Activated CD4-positive, alpha-beta T cell treated with anti-CD3 and anti-CD28 coated beads, Interleukin-2, amount 10 ng/mL, durations not matched to agents 24 days and 14 days (primary cell): ENCODE data around the gene STAM2. TPM values are rescaled to one million over a fixed set of nuclear protein-coding genes. Genes with fewer than 3 reads are reported as not detected.
"Not testable (repeated sequence)": the region's sequence is repeated elsewhere in the genome, so short reads cannot be mapped to it uniquely, and the experiment has no call there.

ENCODE experiments used
- DNase-seq: peaks from one replicate; pipeline ENCODE4 v3.0.0; 2022
- H3K27ac Mint-ChIP-seq: one replicate; pipeline ENCODE4 v1.8.0; 2022; ENCODE audit warnings: mild to moderate bottlenecking, mixed read lengths
- H3K27me3 Mint-ChIP-seq: one replicate; pipeline ENCODE4 v1.8.0; 2022; ENCODE audit warnings: mixed read lengths
- H3K36me3 Mint-ChIP-seq: one replicate; pipeline ENCODE4 v1.8.0; 2022; ENCODE audit warnings: low read depth, mild to moderate bottlenecking, mixed read lengths
- H3K4me1 Mint-ChIP-seq: one replicate; pipeline ENCODE4 v1.8.0; 2021; ENCODE audit warnings: mixed read lengths
- H3K4me3 Mint-ChIP-seq: one replicate; pipeline ENCODE4 v1.8.0; 2022; ENCODE audit warnings: mild to moderate bottlenecking, moderate library complexity, mixed read lengths
- H3K9me3 Mint-ChIP-seq: one replicate; pipeline ENCODE4 v1.8.0; 2021; ENCODE audit warnings: mixed read lengths
- intact Hi-C: fragments of 100-400 bp; cut with micrococcal nuclease; formaldehyde crosslinking; loops from one replicate; pipeline ENCODE4 v1.15.1; 2023
- total RNA-seq: library from RNA; stranded (reverse); gene quantifications from 2 replicates; pipeline ENCODE4 v1.2.3, GENCODE V29; 2022

Gene STAM2
- total RNA-seq, 1 donor from 2014 or later, result 22.2 TPM

- Mint-ChIP-seq H3K9me3 (no peaks in the 10 kb centered on the region), H3K27ac (no peak overlapping the region), H3K36me3 (peaks cover 17% of the 10 kb centered on the region), H3K4me1 (peaks cover 20% of the 10 kb centered on the region), H3K27me3 (no peaks in the 10 kb centered on the region), H3K4me3 (no peak overlapping the region)
- no peak for DNase-seq
- intact Hi-C loops, result no loop called here
Measured at GRCh38 chr2:152165306-152165705, 10.3 kb downstream of the STAM2 start.

- H3K27ac Mint-ChIP-seq, intact Hi-C loops, H3K4me3 Mint-ChIP-seq, DNase-seq, H3K27me3 Mint-ChIP-seq, H3K9me3 Mint-ChIP-seq: not testable (repeated sequence)
- Mint-ChIP-seq H3K36me3 (peaks cover 17% of the 10 kb centered on the region), H3K4me1 (peaks cover 18% of the 10 kb centered on the region)
Measured at GRCh38 chr2:152163669-152164068, 11.9 kb downstream of the STAM2 start.

- no peak overlapping the region for H3K4me3 Mint-ChIP-seq
- H3K27ac Mint-ChIP-seq, result no peak overlapping the region
- H3K9me3 Mint-ChIP-seq, result no peaks in the 10 kb centered on the region
- intact Hi-C loops, result no loop called here
- peaks cover 18% of the 10 kb centered on the region for H3K36me3 Mint-ChIP-seq
- peaks cover 15% of the 10 kb centered on the region for H3K4me1 Mint-ChIP-seq
- no peak for DNase-seq
- H3K27me3 Mint-ChIP-seq, result no peaks in the 10 kb centered on the region
Measured at GRCh38 chr2:152162141-152162540, 13.4 kb downstream of the STAM2 start.

- Mint-ChIP-seq H3K4me3 (no peak overlapping the region), H3K4me1 (peaks cover 9% of the 10 kb centered on the region), H3K36me3 (peaks cover 21% of the 10 kb centered on the region), H3K27me3 (no peaks in the 10 kb centered on the region), H3K9me3 (no peaks in the 10 kb centered on the region), H3K27ac (no peak overlapping the region)
- intact Hi-C loops, result no loop called here
- no peak for DNase-seq
Measured at GRCh38 chr2:152161598-152161997, 14.0 kb downstream of the STAM2 start.

- DNase-seq, intact Hi-C loops, H3K27me3 Mint-ChIP-seq, H3K4me3 Mint-ChIP-seq, H3K27ac Mint-ChIP-seq, H3K4me1 Mint-ChIP-seq, H3K9me3 Mint-ChIP-seq: not testable (repeated sequence)
- peaks cover 21% of the 10 kb centered on the region for H3K36me3 Mint-ChIP-seq
Measured at GRCh38 chr2:152160378-152160777, 15.2 kb downstream of the STAM2 start.

GRCh38 chr2:152157253-152157652 is 18.3 kb downstream of the STAM2 start:
- H3K4me3 Mint-ChIP-seq, result no peak overlapping the region
- no peak for DNase-seq
- H3K27ac Mint-ChIP-seq, result no peak overlapping the region
- intact Hi-C loops, result no loop called here
- H3K36me3 Mint-ChIP-seq, result peaks cover 19% of the 10 kb centered on the region
- peaks cover 7% of the 10 kb centered on the region for H3K4me1 Mint-ChIP-seq
- no peaks in the 10 kb centered on the region for H3K27me3 Mint-ChIP-seq
- H3K9me3 Mint-ChIP-seq, result no peaks in the 10 kb centered on the region

GRCh38 chr2:152155209-152155608 is 20.4 kb downstream of the STAM2 start:
- intact Hi-C loops, result no loop called here
- H3K9me3 Mint-ChIP-seq, result no peaks in the 10 kb centered on the region

GRCh38 chr2:152154462-152154861 is 21.1 kb downstream of the STAM2 start:
- intact Hi-C loops, result no loop called here
- peak; percentile 41 for DNase-seq
- Mint-ChIP-seq H3K36me3 (peaks cover 9% of the 10 kb centered on the region), H3K4me1 (peaks cover 7% of the 10 kb centered on the region), H3K4me3 (no peak overlapping the region), H3K27me3 (no peaks in the 10 kb centered on the region), H3K27ac (no peak overlapping the region), H3K9me3 (no peaks in the 10 kb centered on the region)

More at GRCh38 chr2:152155209-152155608, 20.4 kb downstream of the STAM2 start:
- Mint-ChIP-seq H3K4me3 (no peak overlapping the region), H3K27me3 (no peaks in the 10 kb centered on the region), H3K27ac (no peak overlapping the region), H3K4me1 (peaks cover 7% of the 10 kb centered on the region), H3K36me3 (peaks cover 12% of the 10 kb centered on the region)
- DNase-seq, result peak; percentile 34

GRCh38 chr2:152134488-152135280 is 40.9 kb downstream of the STAM2 start:
- Mint-ChIP-seq H3K36me3 (peaks cover 22% of the 10 kb centered on the region), H3K27ac (peak overlapping the region; percentile 67), H3K27me3 (no peaks in the 10 kb centered on the region), H3K9me3 (no peaks in the 10 kb centered on the region), H3K4me3 (no peak overlapping the region), H3K4me1 (peaks cover 10% of the 10 kb centered on the region)
- DNase-seq, result peak; percentile 71
- intact Hi-C loops, result loop anchor here (5.0 kb wide), 1 partner anchor 38 kb away; no protein-coding TSS in a partner anchor

- Mint-ChIP-seq H3K9me3 (no peaks in the 10 kb centered on the region), H3K4me3 (no peak overlapping the region), H3K4me1 (peaks cover 10% of the 10 kb centered on the region), H3K27me3 (no peaks in the 10 kb centered on the region), H3K27ac (no peak overlapping the region), H3K36me3 (peaks cover 12% of the 10 kb centered on the region)
- intact Hi-C loops, result no loop called here
- no peak for DNase-seq
Measured at GRCh38 chr2:152132306-152132705, 43.3 kb downstream of the STAM2 start.

- DNase-seq, result peak; percentile 17
- intact Hi-C loops, result no loop called here
- no peak overlapping the region for H3K27ac Mint-ChIP-seq
- no peak overlapping the region for H3K4me3 Mint-ChIP-seq
- H3K27me3 Mint-ChIP-seq, result no peaks in the 10 kb centered on the region
- H3K36me3 Mint-ChIP-seq, result peaks cover 11% of the 10 kb centered on the region
- peaks cover 1% of the 10 kb centered on the region for H3K4me1 Mint-ChIP-seq
- H3K9me3 Mint-ChIP-seq, result no peaks in the 10 kb centered on the region
Measured at GRCh38 chr2:152127628-152128027, 47.9 kb downstream of the STAM2 start.

GRCh38 chr2:152126664-152127063 is 48.9 kb downstream of the STAM2 start:
- Mint-ChIP-seq H3K9me3 (no peaks in the 10 kb centered on the region), H3K36me3 (peaks cover 10% of the 10 kb centered on the region), H3K27me3 (no peaks in the 10 kb centered on the region), H3K27ac (no peak overlapping the region), H3K4me3 (no peak overlapping the region), H3K4me1 (peaks cover 1% of the 10 kb centered on the region)
- intact Hi-C loops, result no loop called here
- DNase-seq, result peak; percentile 47

- Mint-ChIP-seq H3K4me1 (peaks cover 1% of the 10 kb centered on the region), H3K9me3 (no peaks in the 10 kb centered on the region), H3K36me3 (peaks cover 7% of the 10 kb centered on the region), H3K27me3 (no peaks in the 10 kb centered on the region), H3K4me3 (no peak overlapping the region), H3K27ac (no peak overlapping the region)
- peak; percentile 13 for DNase-seq
- intact Hi-C loops, result no loop called here
Measured at GRCh38 chr2:152122161-152122560, 53.4 kb downstream of the STAM2 start.

- no peaks in the 10 kb centered on the region for H3K4me1 Mint-ChIP-seq
- H3K4me3 Mint-ChIP-seq, result no peak overlapping the region
- intact Hi-C loops, result no loop called here
- peaks cover 5% of the 10 kb centered on the region for H3K36me3 Mint-ChIP-seq
- no peaks in the 10 kb centered on the region for H3K9me3 Mint-ChIP-seq
- DNase-seq, result peak; percentile 43
- H3K27me3 Mint-ChIP-seq, result no peaks in the 10 kb centered on the region
- no peak overlapping the region for H3K27ac Mint-ChIP-seq
Measured at GRCh38 chr2:152120430-152120829, 55.1 kb downstream of the STAM2 start.

- Mint-ChIP-seq H3K4me1 (no peaks in the 10 kb centered on the region), H3K9me3 (no peaks in the 10 kb centered on the region), H3K27ac (no peak overlapping the region), H3K27me3 (no peaks in the 10 kb centered on the region), H3K36me3 (no peaks in the 10 kb centered on the region), H3K4me3 (no peak overlapping the region)
- intact Hi-C loops, result no loop called here
- peak; percentile 23 for DNase-seq
Measured at GRCh38 chr2:152115952-152116351, 59.6 kb downstream of the STAM2 start.
